Neural cell (in vitro differentiated cells): ENCODE measurements around the gene MTFMT. TPM values are rescaled to one million over a fixed set of nuclear protein-coding genes. Genes with fewer than 3 reads are reported as not detected.
A peak's percentile ranks its signal among the peaks of the same experiment; 100 is the strongest.

Experiments used
- H2AFZ ChIP-seq: fragments of 200-600, 300-800 bp; sonication (generic), shearing (Covaris generic); 2 replicates; pipeline ENCODE4 v1.6.0; 2014; ENCODE audit warnings: low read depth, mild to moderate bottlenecking, antibody characterized with exemption, low read length, moderate library complexity
- H3F3A ChIP-seq: fragments of 200-600 bp; shearing (Covaris generic); 2 replicates; pipeline ENCODE4 v1.6.1; 2016; ENCODE audit warnings: mild to moderate bottlenecking, moderate library complexity, mixed read lengths, antibody characterized with exemption, low read length; ENCODE audit not compliant: insufficient read depth, poor library complexity, severe bottlenecking
- H3K27ac ChIP-seq: fragments of 200-600, 300-800 bp; sonication (generic), shearing (Covaris generic); 2 replicates; pipeline ENCODE4 v1.5.1; 2014; ENCODE audit warnings: mild to moderate bottlenecking, low read length, moderate library complexity
- H3K27me3 ChIP-seq: fragments of 300-800, 200-600 bp; sonication (generic), shearing (Covaris generic); 2 replicates; pipeline ENCODE4 v1.6.0; 2014; ENCODE audit warnings: mild to moderate bottlenecking, low read depth, low read length, moderate library complexity; ENCODE audit not compliant: insufficient read depth
- H3K36me3 ChIP-seq: fragments of 300-800, 200-600 bp; sonication (generic), shearing (Covaris generic); 2 replicates; pipeline ENCODE4 v1.5.1; 2014; ENCODE audit warnings: mild to moderate bottlenecking, antibody characterized with exemption, low read length, moderate library complexity; ENCODE audit not compliant: insufficient read depth
- H3K4me2 ChIP-seq: fragments of 300-800, 200-600 bp; sonication (generic), shearing (Covaris generic); 2 replicates; pipeline ENCODE4 v1.6.0; 2014; ENCODE audit warnings: mild to moderate bottlenecking, low read length
- H3K4me3 ChIP-seq: fragments of 300-800, 200-600 bp; sonication (generic), shearing (Covaris generic); 2 replicates; pipeline ENCODE4 v1.5.1; 2014; ENCODE audit warnings: mild to moderate bottlenecking, low read length, moderate library complexity
- H3K79me2 ChIP-seq: fragments of 200-600 bp; shearing (Covaris generic); replicated peaks from 2 replicates; pipeline ENCODE4 v1.6.0; 2014; ENCODE audit warnings: mild to moderate bottlenecking, low read length, moderate library complexity; ENCODE audit not compliant: insufficient read depth
- H3K9ac ChIP-seq: fragments of 300-800, 200-600 bp; sonication (generic), shearing (Covaris generic); 2 replicates; pipeline ENCODE4 v1.6.1; 2016; ENCODE audit warnings: mild to moderate bottlenecking, low read length, mixed read lengths
- H3K9me2 ChIP-seq: fragments of 200-600 bp; shearing (Covaris generic); 2 replicates; pipeline ENCODE4 v1.6.1; 2016; ENCODE audit warnings: mild to moderate bottlenecking, low read length, mixed read lengths; ENCODE audit not compliant: insufficient read depth
- H3K9me3 ChIP-seq: fragments of 200-600, 300-800 bp; sonication (generic), shearing (Covaris generic); 2 replicates; pipeline ENCODE4 v1.6.1; 2016; ENCODE audit warnings: mild to moderate bottlenecking, mixed run types, low read length, moderate library complexity, mixed read lengths
- H4K20me1 ChIP-seq: fragments of 200-600 bp; shearing (Covaris generic); 2 replicates; pipeline ENCODE4 v1.6.1; 2016; ENCODE audit warnings: mild to moderate bottlenecking, mixed run types; ENCODE audit not compliant: insufficient read depth
- CTCF ChIP-seq: fragments of 450-650 bp; IDR thresholded peaks from 2 replicates; pipeline ENCODE4 v1.5.1; 2014; ENCODE audit warnings: antibody characterized with exemption, mild to moderate bottlenecking, moderate library complexity; ENCODE audit not compliant: poor library complexity, severe bottlenecking
- EP300 ChIP-seq: fragments of 450-650 bp; conservative IDR thresholded peaks from 2 replicates; pipeline ENCODE4 v1.6.1; 2014; ENCODE audit warnings: antibody characterized with exemption, mild to moderate bottlenecking, moderate library complexity; ENCODE audit not compliant: poor library complexity, severe bottlenecking
- EZH2 ChIP-seq: fragments of 200-600, 300-800 bp; shearing (Covaris generic), sonication (generic); IDR thresholded peaks from 2 replicates; pipeline ENCODE4 v1.6.1; 2014; ENCODE audit warnings: antibody characterized with exemption, low read length, borderline replicate concordance, mild to moderate bottlenecking; ENCODE audit not compliant: insufficient read depth, poor library complexity, severe bottlenecking
- MXI1 ChIP-seq: fragments of 450-650 bp; conservative IDR thresholded peaks from 2 replicates; pipeline ENCODE4 v1.6.1; 2014; ENCODE audit warnings: antibody characterized with exemption, mild to moderate bottlenecking; ENCODE audit not compliant: poor library complexity, severe bottlenecking
- POLR2AphosphoS5 ChIP-seq: IDR thresholded peaks from 2 replicates; pipeline ENCODE4 v1.6.1; 2012
- RAD21 ChIP-seq: fragments of 450-650 bp; conservative IDR thresholded peaks from 2 replicates; pipeline ENCODE4 v1.6.1; 2014; ENCODE audit warnings: antibody characterized with exemption, mild to moderate bottlenecking, moderate library complexity
- REST ChIP-seq: IDR thresholded peaks from 2 replicates; pipeline ENCODE4 v1.6.1; 2012; ENCODE audit warnings: borderline replicate concordance
- SMC3 ChIP-seq: fragments of 450-650 bp; conservative IDR thresholded peaks from 2 replicates; pipeline ENCODE4 v1.6.1; 2014; ENCODE audit warnings: antibody characterized with exemption, mild to moderate bottlenecking, moderate library complexity; ENCODE audit not compliant: poor library complexity
- TAF1 ChIP-seq: IDR thresholded peaks from 2 replicates; pipeline ENCODE4 v1.6.1; 2012; ENCODE audit warnings: low read depth
- polyA plus RNA-seq: library from polyadenylated mRNA; depleted of rRNA; stranded (reverse); fragments of >200 nt; gene quantifications from 2 replicates; pipeline ENCODE4 v1.2.3, GENCODE V29; 2014

MTFMT gene
- polyA plus RNA-seq, 1 donor from 2014 or later = 21.3 TPM

- no peaks in the 10 kb centered on the region for H3K9me2 ChIP-seq
- H3K4me2 ChIP-seq = peak within 1 kb of the TSS; percentile 96
- H3K9ac ChIP-seq = peak within 1 kb of the TSS; percentile 81
- TF ChIP-seq MXI1 (peak; percentile 94), REST (peak; percentile 39), SMC3 (peak; percentile 50), EP300 (peak; percentile 62), TAF1 (peak; percentile 71), EZH2 (no peak), CTCF (no peak), RAD21 (peak; percentile 12), POLR2AphosphoS5 (peak; percentile 60)
- H2AFZ ChIP-seq = peak within 1 kb of the TSS; percentile 93
- no peaks in the 10 kb centered on the region for H3K27me3 ChIP-seq
- no peaks in the 10 kb centered on the region for H4K20me1 ChIP-seq
- peak within 1 kb of the TSS; percentile 65 for H3K27ac ChIP-seq
- H3K9me3 ChIP-seq = no peaks in the 10 kb centered on the region
- H3F3A ChIP-seq = no peaks in the 10 kb centered on the region
- H3K4me3 ChIP-seq = peak within 1 kb of the TSS; percentile 87
- H3K79me2 ChIP-seq = peaks cover 14% of the 10 kb centered on the region
- peaks cover 3% of the 10 kb centered on the region for H3K36me3 ChIP-seq
Measured at GRCh38 chr15:64989416-64990167, 39.8 kb downstream of the MTFMT start, which contains the start of gene SPG21. SPG21 (minus strand) TSS chr15:64989914; CDS start chr15:64983569, 6,345 bp downstream.

- Histone ChIP-seq H3K4me3 (peak overlapping the region; percentile 33), H2AFZ (no peak overlapping the region), H3K9ac (no peak overlapping the region), H3K27me3 (no peaks in the 10 kb centered on the region), H3K27ac (no peak overlapping the region), H3K9me3 (no peaks in the 10 kb centered on the region), H3K9me2 (no peaks in the 10 kb centered on the region), H3K36me3 (peaks cover 3% of the 10 kb centered on the region), H3K79me2 (peaks cover 20% of the 10 kb centered on the region), H4K20me1 (no peaks in the 10 kb centered on the region), H3F3A (no peaks in the 10 kb centered on the region), H3K4me2 (peak overlapping the region; percentile 56)
- TF ChIP-seq EZH2 (no peak), SMC3 (no peak), RAD21 (no peak)
Measured at GRCh38 chr15:64987136-64987535, 42.3 kb downstream of the MTFMT start.
